ENCODE data around the gene PLXNB1. TPM values are rescaled to one million over a fixed set of nuclear protein-coding genes. Genes with fewer than 3 reads are reported as not detected.
"Not testable (repeated sequence)": the region's sequence is repeated elsewhere in the genome, so short reads cannot be mapped to it uniquely, and the experiment has no call there.

Gene PLXNB1
- total RNA-seq, 1 donor from 2014 or later, result 195 TPM

DNA sequence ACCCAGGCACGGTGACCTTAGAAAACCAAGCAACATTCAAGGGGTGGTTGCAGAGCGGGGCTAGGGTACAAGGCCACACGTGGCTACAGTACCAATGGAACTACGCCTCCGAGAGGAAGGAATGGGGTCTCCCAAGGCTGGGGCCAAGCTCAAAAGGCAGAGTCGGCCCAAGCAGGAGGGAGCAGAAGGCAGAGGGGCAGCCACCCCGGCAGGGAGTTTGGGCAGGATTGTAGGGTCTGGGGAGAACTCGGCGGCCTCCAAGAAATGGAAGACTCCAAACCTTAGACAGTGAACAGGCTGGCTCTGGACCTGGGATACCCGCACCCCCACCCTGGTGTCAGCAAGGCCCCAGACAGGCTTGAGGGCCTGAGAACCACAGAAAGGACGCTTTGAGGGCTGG is 45.3 kb upstream of the PLXNB1 start:
- peaks cover 5% of the 10 kb centered on the region for H3K36me3 Mint-ChIP-seq (ENCODE audit: unreplicated experiment)
- H3K27ac Mint-ChIP-seq (ENCODE audit: unreplicated experiment), result no peak overlapping the region
- H3K4me1 Mint-ChIP-seq (ENCODE audit: low read depth, unreplicated experiment), result peaks cover 17% of the 10 kb centered on the region
- DNase-seq, result no peak
- TF ChIP-seq, protein P1, sequence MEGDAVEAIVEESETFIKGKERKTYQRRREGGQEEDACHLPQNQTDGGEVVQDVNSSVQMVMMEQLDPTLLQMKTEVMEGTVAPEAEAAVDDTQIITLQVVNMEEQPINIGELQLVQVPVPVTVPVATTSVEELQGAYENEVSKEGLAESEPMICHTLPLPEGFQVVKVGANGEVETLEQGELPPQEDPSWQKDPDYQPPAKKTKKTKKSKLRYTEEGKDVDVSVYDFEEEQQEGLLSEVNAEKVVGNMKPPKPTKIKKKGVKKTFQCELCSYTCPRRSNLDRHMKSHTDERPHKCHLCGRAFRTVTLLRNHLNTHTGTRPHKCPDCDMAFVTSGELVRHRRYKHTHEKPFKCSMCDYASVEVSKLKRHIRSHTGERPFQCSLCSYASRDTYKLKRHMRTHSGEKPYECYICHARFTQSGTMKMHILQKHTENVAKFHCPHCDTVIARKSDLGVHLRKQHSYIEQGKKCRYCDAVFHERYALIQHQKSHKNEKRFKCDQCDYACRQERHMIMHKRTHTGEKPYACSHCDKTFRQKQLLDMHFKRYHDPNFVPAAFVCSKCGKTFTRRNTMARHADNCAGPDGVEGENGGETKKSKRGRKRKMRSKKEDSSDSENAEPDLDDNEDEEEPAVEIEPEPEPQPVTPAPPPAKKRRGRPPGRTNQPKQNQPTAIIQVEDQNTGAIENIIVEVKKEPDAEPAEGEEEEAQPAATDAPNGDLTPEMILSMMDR (IDR thresholded peaks at IDR 0.05; ENCODE audit: partially characterized antibody, unreplicated experiment), result no peak
- peaks cover 9% of the 10 kb centered on the region for H3K27me3 Mint-ChIP-seq (ENCODE audit: unreplicated experiment)
- peaks cover 2% of the 10 kb centered on the region for H3K9me3 Mint-ChIP-seq (ENCODE audit: unreplicated experiment)
- H3K4me3 Mint-ChIP-seq (ENCODE audit: unreplicated experiment), result no peak overlapping the region

DNA sequence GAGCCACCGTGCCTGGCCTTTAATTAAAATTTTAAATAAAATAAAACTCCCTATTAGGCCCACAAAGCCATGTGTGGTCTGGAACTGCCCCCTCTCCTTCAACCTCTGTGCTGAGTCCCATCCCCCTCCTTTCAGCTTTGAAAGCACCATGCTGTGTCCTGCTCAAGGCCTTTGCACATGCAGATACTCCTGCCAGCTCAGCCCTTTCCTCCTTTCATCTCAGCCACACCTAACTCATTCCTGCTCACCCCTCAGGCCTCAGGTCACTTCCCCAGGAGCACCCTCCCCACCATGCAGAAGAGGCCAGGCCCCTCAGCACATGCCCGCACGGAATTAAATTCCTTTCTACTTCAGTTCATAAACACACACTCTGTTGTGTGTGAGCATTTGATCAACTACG is 44.7 kb upstream of the PLXNB1 start:
- Mint-ChIP-seq H3K9me3 (ENCODE audit: unreplicated experiment) (peaks cover 2% of the 10 kb centered on the region), H3K4me1 (ENCODE audit: low read depth, unreplicated experiment) (peaks cover 20% of the 10 kb centered on the region), H3K27me3 (ENCODE audit: unreplicated experiment) (peaks cover 9% of the 10 kb centered on the region), H3K36me3 (ENCODE audit: unreplicated experiment) (peaks cover 5% of the 10 kb centered on the region), H3K27ac (ENCODE audit: unreplicated experiment) (peak overlapping the region; percentile 1), H3K4me3 (ENCODE audit: unreplicated experiment) (peak overlapping the region; percentile 7)
- TF ChIP-seq, protein P1 (IDR thresholded peaks at IDR 0.05; ENCODE audit: partially characterized antibody, unreplicated experiment), result no peak
- no peak for DNase-seq

DNA sequence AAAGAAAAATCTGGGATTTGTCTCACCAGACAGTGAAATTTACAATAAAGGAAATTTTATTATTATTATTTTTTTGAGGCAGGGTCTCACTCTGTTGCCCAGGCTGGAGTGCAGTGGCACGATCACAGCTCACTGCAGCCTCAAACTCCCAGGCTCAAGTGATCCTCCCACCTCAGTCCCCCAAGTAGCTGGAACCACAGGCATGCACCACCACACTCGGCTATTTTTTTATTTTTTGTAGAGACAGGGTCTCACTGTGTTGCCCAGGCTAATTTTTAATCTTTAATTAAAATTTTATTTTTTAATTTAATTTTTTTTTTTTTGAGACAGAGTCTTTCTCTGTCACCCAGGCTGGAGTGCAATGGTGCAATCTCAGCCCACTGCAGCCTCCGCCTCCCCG is 44.1 kb upstream of the PLXNB1 start:
- H3K36me3 Mint-ChIP-seq (ENCODE audit: unreplicated experiment); DNase-seq; H3K27ac Mint-ChIP-seq (ENCODE audit: unreplicated experiment); H3K27me3 Mint-ChIP-seq (ENCODE audit: unreplicated experiment); H3K4me3 Mint-ChIP-seq (ENCODE audit: unreplicated experiment); H3K9me3 Mint-ChIP-seq (ENCODE audit: unreplicated experiment): not testable (repeated sequence)
- peaks cover 23% of the 10 kb centered on the region for H3K4me1 Mint-ChIP-seq (ENCODE audit: low read depth, unreplicated experiment)

DNA sequence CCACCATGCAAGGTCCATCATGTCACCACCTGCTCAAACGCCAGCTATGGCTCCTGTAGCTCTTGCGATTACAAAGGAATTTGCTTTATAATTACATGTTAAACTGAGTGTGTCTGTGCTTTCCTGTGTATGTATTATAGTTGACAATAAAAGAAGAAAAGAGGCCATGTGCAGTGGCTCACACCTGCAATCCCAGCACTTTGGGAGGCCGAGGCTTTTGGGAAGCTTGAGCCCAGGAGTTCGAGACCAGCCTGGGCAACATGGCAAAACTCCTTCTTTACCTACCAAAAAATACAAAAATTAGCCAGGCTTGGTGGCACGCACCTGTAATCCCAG is 43.7 kb upstream of the PLXNB1 start:
- H3K4me3 Mint-ChIP-seq (ENCODE audit: unreplicated experiment), result peak overlapping the region; percentile 99
- DNase-seq, result no peak
- peaks cover 9% of the 10 kb centered on the region for H3K27me3 Mint-ChIP-seq (ENCODE audit: unreplicated experiment)
- H3K27ac Mint-ChIP-seq (ENCODE audit: unreplicated experiment), result peak overlapping the region; percentile 100
- peaks cover 2% of the 10 kb centered on the region for H3K9me3 Mint-ChIP-seq (ENCODE audit: unreplicated experiment)
- TF ChIP-seq, protein P1 (IDR thresholded peaks at IDR 0.05; ENCODE audit: partially characterized antibody, unreplicated experiment), result no peak
- peaks cover 23% of the 10 kb centered on the region for H3K4me1 Mint-ChIP-seq (ENCODE audit: low read depth, unreplicated experiment)
- peaks cover 5% of the 10 kb centered on the region for H3K36me3 Mint-ChIP-seq (ENCODE audit: unreplicated experiment)

DNA sequence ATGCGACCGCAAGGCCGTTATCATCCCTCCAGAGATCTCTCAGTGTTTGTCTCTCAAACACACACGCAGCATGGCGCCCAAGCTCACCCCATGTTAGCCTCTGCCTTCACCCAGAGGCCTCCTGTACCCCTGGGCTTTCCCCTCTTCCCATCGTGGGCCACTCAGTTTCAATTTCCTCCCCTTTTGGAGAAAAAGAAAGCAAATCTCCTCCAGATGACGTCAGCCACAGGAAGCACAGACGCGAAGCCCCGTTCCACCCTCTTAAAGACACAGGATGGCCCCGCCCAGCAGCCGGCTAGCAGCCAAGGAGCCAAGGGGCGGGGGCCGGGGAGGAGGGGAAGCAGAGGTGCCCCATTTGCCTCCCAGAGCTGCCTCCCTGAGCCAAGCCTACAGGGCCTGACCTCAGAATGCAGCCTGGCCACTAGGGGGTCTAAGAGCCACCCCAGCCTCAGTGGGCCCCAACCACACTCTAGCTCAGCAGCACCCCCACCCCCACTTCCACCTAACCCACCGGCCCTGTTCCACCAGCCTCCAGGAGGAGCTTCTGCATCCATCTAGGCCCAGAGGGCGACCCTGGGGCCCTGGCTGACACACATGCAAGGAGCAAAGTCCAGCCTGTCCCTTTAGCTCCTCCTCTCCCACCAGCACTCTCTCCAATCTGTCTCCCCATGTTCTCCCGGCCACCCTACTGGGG is 43.2 kb upstream of the PLXNB1 start:
- Mint-ChIP-seq H3K4me3 (ENCODE audit: unreplicated experiment) (peak overlapping the region; percentile 99), H3K9me3 (ENCODE audit: unreplicated experiment) (peaks cover 2% of the 10 kb centered on the region), H3K36me3 (ENCODE audit: unreplicated experiment) (peaks cover 6% of the 10 kb centered on the region), H3K4me1 (ENCODE audit: low read depth, unreplicated experiment) (peaks cover 25% of the 10 kb centered on the region), H3K27ac (ENCODE audit: unreplicated experiment) (peak overlapping the region; percentile 100), H3K27me3 (ENCODE audit: unreplicated experiment) (peaks cover 10% of the 10 kb centered on the region)
- TF ChIP-seq, protein P1 (IDR thresholded peaks at IDR 0.05; ENCODE audit: partially characterized antibody, unreplicated experiment), result peak; percentile 78
- DNase-seq, result peak; percentile 96

Data from glutamatergic neuron (in vitro differentiated cells).